Osteoblast (primary cell): ENCODE results near the gene GNAI1. TPM values are rescaled to one million over a fixed set of nuclear protein-coding genes. Genes with fewer than 3 reads are reported as not detected.

Source experiments
- DNase-seq: peaks from one replicate; pipeline ENCODE4 v3.0.0; 2011; ENCODE audit warnings: low spot score, mixed read lengths; ENCODE audit not compliant: insufficient read length; ENCODE audit errors: missing footprints
- H2AFZ ChIP-seq: 2 replicates; pipeline ENCODE4 v1.6.0; 2011; ENCODE audit warnings: mild to moderate bottlenecking, low read length
- H3K27ac ChIP-seq: 2 replicates; pipeline ENCODE4 v1.5.1; 2011; ENCODE audit warnings: mild to moderate bottlenecking, low read depth, low read length, moderate library complexity
- H3K27me3 ChIP-seq: 2 replicates; pipeline ENCODE4 v1.6.0; 2012; ENCODE audit warnings: mild to moderate bottlenecking, control low read depth, inconsistent platforms, low read length, moderate library complexity; ENCODE audit not compliant: insufficient read depth
- H3K36me3 ChIP-seq: 2 replicates; pipeline ENCODE4 v1.5.1; 2011; ENCODE audit warnings: mild to moderate bottlenecking, low read length, control low read depth, moderate library complexity; ENCODE audit not compliant: insufficient read depth
- H3K4me1 ChIP-seq: 2 replicates; pipeline ENCODE4 v1.5.1; 2011; ENCODE audit warnings: mild to moderate bottlenecking, low read length, control low read depth, moderate library complexity; ENCODE audit not compliant: insufficient read depth
- H3K4me2 ChIP-seq: 2 replicates; pipeline ENCODE4 v1.6.0; 2011; ENCODE audit warnings: mild to moderate bottlenecking, low read length; ENCODE audit not compliant: insufficient read depth
- H3K4me3 ChIP-seq: fragments of 200-600 bp; sonication (generic); 3 replicates; pipeline ENCODE4 v1.5.1; 2012; ENCODE audit warnings: mild to moderate bottlenecking, low read length, inconsistent platforms; ENCODE audit not compliant: insufficient read depth
- H3K79me2 ChIP-seq: 2 replicates; pipeline ENCODE4 v1.6.0; 2012; ENCODE audit warnings: mild to moderate bottlenecking, low read length, control low read depth, inconsistent platforms; ENCODE audit not compliant: insufficient read depth
- H3K9me3 ChIP-seq: 2 replicates; pipeline ENCODE4 v1.5.1; 2011; ENCODE audit warnings: low read depth, low read length, control low read depth
- H4K20me1 ChIP-seq: 2 replicates; pipeline ENCODE4 v1.6.0; 2012; ENCODE audit warnings: mild to moderate bottlenecking, low read length, control low read depth; ENCODE audit not compliant: insufficient read depth
- small RNA-seq: library from RNA; depleted of rRNA; stranded (forward); fragments of <200 nt; gene quantifications from one replicate; pipeline ENCODE3, GENCODE V24; 2012
- total RNA-seq: library from RNA; depleted of rRNA; stranded (reverse); fragments of >200 nt; gene quantifications from 2 replicates; pipeline ENCODE4 v1.2.3, GENCODE V29; 2012
- TF ChIP-seq, protein P1 (sequence below): IDR thresholded peaks from 2 replicates; pipeline ENCODE4 v1.5.1; 2011; ENCODE audit warnings: mild to moderate bottlenecking, low read depth, low read length, moderate library complexity; ENCODE audit errors: extremely low read depth

The GNAI1 gene
- total RNA-seq, 1 donor = 36.2 TPM

DNA sequence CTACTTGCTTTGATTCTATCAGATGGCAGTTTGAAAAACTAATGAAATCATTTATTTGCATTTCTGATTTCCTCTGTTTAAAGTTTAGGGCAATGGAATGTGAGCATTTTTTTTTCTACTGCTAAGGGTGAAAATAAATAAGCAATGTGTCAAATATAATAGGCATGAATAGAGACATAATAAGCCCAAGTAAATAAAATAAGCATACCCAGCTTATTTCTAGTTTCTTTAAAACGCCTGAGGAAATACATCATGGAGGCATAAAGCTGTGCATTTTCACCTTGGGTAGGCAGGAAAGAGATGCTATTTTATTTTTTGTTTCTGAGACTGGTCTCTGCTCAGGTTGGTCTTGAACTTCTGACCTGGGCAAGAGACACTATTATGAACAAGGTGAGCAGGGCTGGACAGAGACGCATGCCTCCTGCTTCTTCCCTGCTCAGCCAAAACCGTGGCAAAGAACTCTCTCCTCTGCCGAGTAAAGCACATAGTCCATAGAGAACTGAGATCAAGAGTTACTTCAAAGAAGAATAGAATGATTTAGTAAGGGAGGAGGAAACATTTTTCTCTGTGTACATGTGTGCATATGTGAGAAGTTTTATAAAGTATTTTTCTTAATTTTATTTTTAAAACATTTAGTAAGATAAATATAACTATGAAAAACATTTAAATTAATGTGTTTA, 138.1 kb downstream of the GNAI1 start:
- H3K36me3 ChIP-seq = no peaks in the 10 kb centered on the region
- H4K20me1 ChIP-seq = no peaks in the 10 kb centered on the region
- H3K4me2 ChIP-seq = no peak overlapping the region
- H3K4me1 ChIP-seq = peaks cover 4% of the 10 kb centered on the region
- TF ChIP-seq, protein P1, sequence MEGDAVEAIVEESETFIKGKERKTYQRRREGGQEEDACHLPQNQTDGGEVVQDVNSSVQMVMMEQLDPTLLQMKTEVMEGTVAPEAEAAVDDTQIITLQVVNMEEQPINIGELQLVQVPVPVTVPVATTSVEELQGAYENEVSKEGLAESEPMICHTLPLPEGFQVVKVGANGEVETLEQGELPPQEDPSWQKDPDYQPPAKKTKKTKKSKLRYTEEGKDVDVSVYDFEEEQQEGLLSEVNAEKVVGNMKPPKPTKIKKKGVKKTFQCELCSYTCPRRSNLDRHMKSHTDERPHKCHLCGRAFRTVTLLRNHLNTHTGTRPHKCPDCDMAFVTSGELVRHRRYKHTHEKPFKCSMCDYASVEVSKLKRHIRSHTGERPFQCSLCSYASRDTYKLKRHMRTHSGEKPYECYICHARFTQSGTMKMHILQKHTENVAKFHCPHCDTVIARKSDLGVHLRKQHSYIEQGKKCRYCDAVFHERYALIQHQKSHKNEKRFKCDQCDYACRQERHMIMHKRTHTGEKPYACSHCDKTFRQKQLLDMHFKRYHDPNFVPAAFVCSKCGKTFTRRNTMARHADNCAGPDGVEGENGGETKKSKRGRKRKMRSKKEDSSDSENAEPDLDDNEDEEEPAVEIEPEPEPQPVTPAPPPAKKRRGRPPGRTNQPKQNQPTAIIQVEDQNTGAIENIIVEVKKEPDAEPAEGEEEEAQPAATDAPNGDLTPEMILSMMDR = no peak
- no peak overlapping the region for H3K4me3 ChIP-seq
- DNase-seq = no peak
- no peak overlapping the region for H2AFZ ChIP-seq
- no peak overlapping the region for H3K27ac ChIP-seq
- no peaks in the 10 kb centered on the region for H3K79me2 ChIP-seq
- no peaks in the 10 kb centered on the region for H3K9me3 ChIP-seq
- H3K27me3 ChIP-seq = no peaks in the 10 kb centered on the region

DNA sequence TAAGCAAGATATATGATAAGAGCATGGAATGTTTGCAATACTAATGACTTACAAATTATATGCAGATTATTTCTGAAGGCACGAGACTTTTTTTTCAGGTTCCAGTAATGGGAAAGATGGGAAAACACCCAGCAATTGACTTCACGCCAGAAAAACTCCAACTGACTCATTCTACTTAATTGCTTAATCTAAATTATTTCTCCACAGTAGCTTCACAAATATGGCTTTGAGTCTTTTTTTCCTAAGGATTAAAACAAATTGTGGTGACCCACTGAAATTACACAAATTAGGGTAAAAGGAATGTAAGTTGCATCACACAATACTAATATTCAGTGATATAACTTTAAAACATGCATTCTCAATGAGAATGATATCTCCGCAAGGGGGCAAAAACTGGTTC, 138.7 kb downstream of the GNAI1 start:
- TF ChIP-seq, protein P1 = no peak
- H4K20me1 ChIP-seq = no peaks in the 10 kb centered on the region
- no peaks in the 10 kb centered on the region for H3K9me3 ChIP-seq
- no peaks in the 10 kb centered on the region for H3K27me3 ChIP-seq
- H3K36me3 ChIP-seq = no peaks in the 10 kb centered on the region
- no peak overlapping the region for H3K4me3 ChIP-seq
- DNase-seq = peak; percentile 0
- no peak overlapping the region for H3K4me2 ChIP-seq
- peaks cover 9% of the 10 kb centered on the region for H3K4me1 ChIP-seq
- H3K79me2 ChIP-seq = no peaks in the 10 kb centered on the region
- no peak overlapping the region for H3K27ac ChIP-seq
- H2AFZ ChIP-seq = no peak overlapping the region

DNA sequence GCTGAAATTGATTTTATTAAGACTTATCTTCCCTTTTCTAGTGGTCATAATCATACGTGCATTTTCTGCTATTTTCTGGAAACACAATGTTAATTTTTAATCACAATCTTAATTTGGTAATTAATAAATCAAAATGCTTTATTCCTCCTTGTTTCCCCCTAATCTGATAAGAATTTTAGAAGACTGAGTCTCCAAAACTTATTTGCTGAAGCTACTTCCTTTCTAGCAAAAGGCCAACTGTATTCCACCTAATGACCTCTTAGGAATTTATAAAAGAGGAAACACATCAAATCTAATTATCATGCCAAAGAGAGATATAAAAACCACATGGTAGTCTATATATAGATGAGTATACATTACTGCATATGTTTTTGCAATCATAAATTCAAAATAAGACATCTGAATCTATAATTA, 140.6 kb downstream of the GNAI1 start:
- H4K20me1 ChIP-seq = no peaks in the 10 kb centered on the region
- no peak overlapping the region for H2AFZ ChIP-seq
- no peaks in the 10 kb centered on the region for H3K27me3 ChIP-seq
- no peak for DNase-seq
- no peaks in the 10 kb centered on the region for H3K9me3 ChIP-seq
- H3K4me1 ChIP-seq = peaks cover 9% of the 10 kb centered on the region
- no peaks in the 10 kb centered on the region for H3K36me3 ChIP-seq
- TF ChIP-seq, protein P1 = no peak
- H3K4me2 ChIP-seq = no peak overlapping the region
- no peak overlapping the region for H3K4me3 ChIP-seq
- H3K79me2 ChIP-seq = no peaks in the 10 kb centered on the region
- H3K27ac ChIP-seq = no peak overlapping the region

Small RNAs within 50 kb of the gene (small RNA-seq; reads per million reads assigned to genes)
- gene RN7SL869P = not detected
